Subcutaneous abdominal adipose tissue (tissue), 5 donors: ENCODE measurements around the gene DLG2.

ENCODE experiments used
- H3K27ac ChIP-seq: one replicate; pipeline ENCODE4 v1.7.0; 2013; ENCODE audit warnings: low read depth, mild to moderate bottlenecking, inconsistent platforms, low read length, moderate library complexity
- H3K27me3 ChIP-seq, 5 donors: one replicate each; pipeline ENCODE4 v1.7.0; 2013; ENCODE audit warnings: low read length in 5 of 5, inconsistent platforms in 1 of 5; ENCODE audit not compliant: control insufficient read depth in 5 of 5, insufficient read depth in 4 of 5
- H3K36me3 ChIP-seq, 5 donors: one replicate each; pipeline ENCODE4 v1.7.0; 2013; ENCODE audit warnings: low read length in 5 of 5; ENCODE audit not compliant: control insufficient read depth in 5 of 5, insufficient read depth in 5 of 5
- H3K4me1 ChIP-seq, 5 donors: one replicate each; pipeline ENCODE4 v1.7.0; 2013; ENCODE audit warnings: low read length in 5 of 5, mild to moderate bottlenecking in 3 of 5, moderate library complexity in 1 of 5; ENCODE audit not compliant: control insufficient read depth in 5 of 5, insufficient read depth in 5 of 5
- H3K4me3 ChIP-seq, 5 donors: one replicate each; pipeline ENCODE4 v1.7.0; 2013; ENCODE audit warnings: low read length in 5 of 5, low read depth in 1 of 5
- H3K9ac ChIP-seq, 5 donors: one replicate each; pipeline ENCODE4 v1.7.0; 2013; ENCODE audit warnings: low read length in 5 of 5, mild to moderate bottlenecking in 4 of 5, moderate library complexity in 3 of 5
- H3K9me3 ChIP-seq, 5 donors: one replicate each; pipeline ENCODE4 v1.7.0; 2013; ENCODE audit warnings: low read length in 5 of 5; ENCODE audit not compliant: control insufficient read depth in 5 of 5
- donor health status: healthy.
- donor health status: healthy.
- donor health status: healthy.
- donor health status: healthy.
- donor health status: healthy.

DLG2 gene

GRCh38 chr11:84270466-84270865 lies 1356.7 kb downstream of the DLG2 start:
- Histone ChIP-seq H3K4me1 (no peaks in the 10 kb centered on the region), H3K27me3 (no peaks in the 10 kb centered on the region), H3K9me3 (no peaks in the 10 kb centered on the region), H3K9ac (no peak overlapping the region), H3K4me3 (no peak overlapping the region), H3K27ac (no peak overlapping the region), H3K36me3 (no peaks in the 10 kb centered on the region)

DNA sequence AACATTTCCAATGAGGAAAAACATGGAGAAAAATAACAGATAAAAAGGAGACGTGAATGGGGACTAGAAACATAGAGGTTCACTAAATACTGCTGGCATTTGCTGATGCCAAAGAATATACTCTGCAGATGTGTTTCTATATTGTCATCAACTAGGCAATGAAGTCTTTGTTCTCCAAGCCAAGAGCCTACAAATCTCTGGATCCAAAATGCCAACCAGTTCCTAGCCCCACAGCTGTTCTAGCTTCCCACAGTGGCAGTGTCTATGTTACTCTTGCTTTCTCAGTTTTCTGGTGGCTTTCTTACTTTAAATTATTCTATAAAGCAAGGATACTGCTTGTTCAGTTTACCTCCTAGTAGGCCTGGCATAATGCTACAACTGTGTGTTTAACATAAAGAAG lies 1363.1 kb downstream of the DLG2 start:
- Histone ChIP-seq H3K4me1 (no peaks in the 10 kb centered on the region), H3K27ac (no peak overlapping the region), H3K9ac (no peak overlapping the region), H3K4me3 (no peak overlapping the region), H3K36me3 (no peaks in the 10 kb centered on the region), H3K9me3 (no peaks in the 10 kb centered on the region), H3K27me3 (no peaks in the 10 kb centered on the region)

DNA sequence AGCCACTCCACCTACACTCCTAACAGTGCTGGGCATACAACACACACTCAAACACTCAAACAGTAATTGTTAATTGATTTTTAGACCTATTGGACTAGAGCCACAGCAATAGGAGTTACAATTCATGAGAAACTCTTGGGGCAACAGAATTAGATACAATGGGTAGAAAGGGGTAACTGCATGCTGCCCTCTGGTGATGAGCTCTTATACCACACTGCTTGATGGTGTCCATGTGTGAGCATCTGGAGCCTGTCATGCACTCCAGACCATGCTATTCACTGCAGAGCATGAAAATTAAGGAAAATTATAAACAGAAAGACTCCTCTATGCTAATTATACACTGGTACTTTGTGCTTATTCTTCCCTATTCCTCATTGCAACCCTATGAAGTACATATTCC lies 1365.4 kb downstream of the DLG2 start:
- no peaks in the 10 kb centered on the region for H3K27me3 ChIP-seq
- H3K9me3 ChIP-seq = no peaks in the 10 kb centered on the region
- H3K27ac ChIP-seq = no peak overlapping the region
- H3K4me3 ChIP-seq = no peak overlapping the region
- H3K9ac ChIP-seq = no peak overlapping the region
- no peaks in the 10 kb centered on the region for H3K36me3 ChIP-seq
- H3K4me1 ChIP-seq = no peaks in the 10 kb centered on the region

GRCh38 chr11:84260862-84261261 lies 1366.3 kb downstream of the DLG2 start:
- Histone ChIP-seq H3K4me3 (no peak overlapping the region), H3K4me1 (no peaks in the 10 kb centered on the region), H3K36me3 (no peaks in the 10 kb centered on the region), H3K27me3 (no peaks in the 10 kb centered on the region), H3K9ac (no peak overlapping the region), H3K9me3 (no peaks in the 10 kb centered on the region), H3K27ac (no peak overlapping the region)

DNA sequence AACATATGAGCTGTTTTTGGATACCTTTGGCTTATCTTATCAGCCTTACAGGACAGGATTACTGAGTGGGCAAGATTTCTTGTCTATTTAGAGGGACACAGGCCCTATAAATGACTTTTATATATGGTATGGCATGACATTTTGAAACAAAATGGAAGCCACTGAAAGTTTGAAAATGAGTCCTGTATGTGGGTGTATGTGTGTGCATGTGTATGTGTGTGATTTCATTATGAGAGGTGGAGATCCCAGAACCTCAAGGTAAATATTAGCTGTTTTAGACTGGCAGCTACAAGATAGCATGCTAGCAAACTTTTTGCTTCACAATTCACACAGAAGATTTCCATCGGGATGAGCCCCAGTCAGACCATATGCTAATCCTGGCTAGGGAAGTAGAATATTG lies 1370.5 kb downstream of the DLG2 start:
- Histone ChIP-seq H3K27ac (no peak overlapping the region), H3K36me3 (no peaks in the 10 kb centered on the region), H3K4me1 (no peaks in the 10 kb centered on the region), H3K9ac (no peak overlapping the region), H3K9me3 (no peaks in the 10 kb centered on the region), H3K4me3 (no peak overlapping the region), H3K27me3 (no peaks in the 10 kb centered on the region)

GRCh38 chr11:84255483-84255882 lies 1371.7 kb downstream of the DLG2 start:
- H3K27me3 ChIP-seq = no peaks in the 10 kb centered on the region
- no peak overlapping the region for H3K9ac ChIP-seq
- H3K36me3 ChIP-seq = no peaks in the 10 kb centered on the region
- no peaks in the 10 kb centered on the region for H3K4me1 ChIP-seq
- H3K9me3 ChIP-seq = no peaks in the 10 kb centered on the region
- H3K27ac ChIP-seq = no peak overlapping the region
- no peak overlapping the region for H3K4me3 ChIP-seq

DNA sequence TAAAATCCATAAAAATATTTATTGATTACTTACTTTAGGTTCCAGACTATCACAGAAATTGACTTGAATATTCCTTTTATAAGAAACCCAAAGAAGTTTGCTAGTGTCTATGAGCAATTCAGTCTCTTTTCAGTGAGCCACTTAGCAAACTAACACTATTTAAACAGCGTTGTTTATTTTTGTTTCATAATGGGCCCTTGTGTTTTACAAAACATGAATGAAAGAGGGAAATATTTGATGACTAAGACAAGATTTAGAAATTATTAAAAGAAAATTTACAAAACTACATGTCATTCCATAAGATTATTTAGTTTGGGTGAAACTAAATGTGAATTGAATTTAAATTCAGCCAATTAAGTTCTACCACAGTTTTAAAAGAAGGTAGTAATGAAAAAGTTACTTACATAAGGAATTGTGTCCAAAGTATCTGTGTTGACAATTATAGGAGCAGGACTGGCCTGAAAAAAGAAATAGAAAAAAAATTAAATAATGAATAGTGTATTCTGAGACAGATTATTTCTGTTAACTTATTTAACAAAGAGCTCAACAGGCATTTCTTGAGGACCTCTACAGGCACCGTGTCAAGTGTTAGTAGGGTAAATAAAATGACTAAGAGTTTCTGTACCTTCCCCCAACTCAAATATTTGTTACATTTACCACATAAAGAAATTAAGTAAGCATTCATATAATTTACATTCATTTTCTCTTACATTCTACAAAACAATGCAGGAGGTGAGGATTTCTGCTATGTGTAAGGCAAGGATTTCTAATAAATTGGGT lies 1376.1 kb downstream of the DLG2 start:
- no peak overlapping the region for H3K27ac ChIP-seq

GRCh38 chr11:84249344-84250135 lies 1377.6 kb downstream of the DLG2 start:
- no peak overlapping the region for H3K9ac ChIP-seq
- no peak overlapping the region for H3K4me3 ChIP-seq
- H3K4me1 ChIP-seq = no peaks in the 10 kb centered on the region
- no peak overlapping the region for H3K27ac ChIP-seq
- H3K36me3 ChIP-seq = no peaks in the 10 kb centered on the region
- no peaks in the 10 kb centered on the region for H3K9me3 ChIP-seq
- H3K27me3 ChIP-seq = no peaks in the 10 kb centered on the region

More for the DNA sequence above, 1376.1 kb downstream of the DLG2 start:
- Histone ChIP-seq H3K9ac (no peak overlapping the region), H3K9me3 (no peaks in the 10 kb centered on the region), H3K4me1 (no peaks in the 10 kb centered on the region), H3K4me3 (no peak overlapping the region), H3K36me3 (no peaks in the 10 kb centered on the region), H3K27me3 (no peaks in the 10 kb centered on the region)

- H3K9me3 ChIP-seq = no peaks in the 10 kb centered on the region
- no peak overlapping the region for H3K27ac ChIP-seq
- no peak overlapping the region for H3K9ac ChIP-seq
- H3K4me3 ChIP-seq = no peak overlapping the region
- H3K27me3 ChIP-seq = no peaks in the 10 kb centered on the region
- no peaks in the 10 kb centered on the region for H3K36me3 ChIP-seq
- H3K4me1 ChIP-seq = no peaks in the 10 kb centered on the region
Observed at GRCh38 chr11:84247926-84248325, 1379.2 kb downstream of the DLG2 start.

- H3K9me3 ChIP-seq = no peaks in the 10 kb centered on the region
- H3K4me1 ChIP-seq = no peaks in the 10 kb centered on the region
- no peak overlapping the region for H3K4me3 ChIP-seq
- H3K9ac ChIP-seq = no peak overlapping the region
- H3K27me3 ChIP-seq = no peaks in the 10 kb centered on the region
- no peaks in the 10 kb centered on the region for H3K36me3 ChIP-seq
- no peak overlapping the region for H3K27ac ChIP-seq
Observed at GRCh38 chr11:84247129-84247528, 1380.0 kb downstream of the DLG2 start.
